PC-3 (cell line): ENCODE data around the gene NEURL1B. TPM values are rescaled to one million over a fixed set of nuclear protein-coding genes. Genes with fewer than 3 reads are reported as not detected.
A peak's percentile ranks its signal among the peaks of the same experiment; 100 is the strongest.

Source experiments
- ATAC-seq: fragments of 200-7000 bp; cut with Tn5 transposase; 2 replicates; pipeline ENCODE4 v1.9.1; 2020; ENCODE audit warnings: mild to moderate bottlenecking, moderate library complexity
- BruUV-seq: library from RNA; stranded (reverse); fragments of 400-500 nt; replicated peaks from 2 replicates; lab custom pipeline; 2021; lab: Mats Ljungman, UMichigan
- CTCF ChIA-PET: fragments of 300-600 bp; sonication (Branson Sonifier 250); formaldehyde crosslinking; loops from one replicate; lab custom pipeline; 2022; ENCODE audit warnings: antibody characterized with exemption; lab: Charles Lee
- POLR2A ChIA-PET: fragments of 300-600 bp; sonication (Branson Sonifier 250); formaldehyde crosslinking; loops from one replicate; lab custom pipeline; 2022; ENCODE audit warnings: antibody characterized with exemption; ENCODE audit not compliant: unreplicated experiment; lab: Charles Lee
- DNase-seq: peaks from one replicate; pipeline ENCODE4 v3.0.0-alpha.2; 2015
- H2AFZ ChIP-seq: fragments of 300-600 bp; sonication (generic); 2 replicates; pipeline ENCODE4 v1.6.0; 2016; ENCODE audit warnings: antibody characterized with exemption, low read length
- H3F3A ChIP-seq: fragments of 300-600 bp; sonication (generic); one replicate; pipeline ENCODE4 v1.6.0; 2017; ENCODE audit warnings: antibody characterized with exemption, low read length, control low read depth, mild to moderate bottlenecking; ENCODE audit not compliant: unreplicated experiment
- H3K27ac ChIP-seq: fragments of 300-600 bp; sonication (generic); 2 replicates; pipeline ENCODE4 v1.5.1; 2016; ENCODE audit warnings: mild to moderate bottlenecking, low read length
- H3K27me3 ChIP-seq: fragments of 300-600 bp; sonication (generic); 2 replicates; pipeline ENCODE4 v1.6.1; 2016; ENCODE audit warnings: low read length, mixed read lengths
- H3K36me3 ChIP-seq: fragments of 300-600 bp; sonication (generic); 2 replicates; pipeline ENCODE4 v1.6.1; 2016; ENCODE audit warnings: low read depth, mixed run types, low read length, mixed read lengths
- H3K4me1 ChIP-seq: fragments of 300-600 bp; sonication (generic); 2 replicates; pipeline ENCODE4 v1.5.1; 2016; ENCODE audit warnings: low read length; ENCODE audit not compliant: insufficient read depth
- H3K4me2 ChIP-seq: fragments of 300-600 bp; sonication (generic); 2 replicates; pipeline ENCODE4 v1.6.0; 2016; ENCODE audit warnings: low read length
- H3K4me3 ChIP-seq: fragments of 300-600 bp; sonication (generic); 2 replicates; pipeline ENCODE4 v1.5.1; 2016; ENCODE audit warnings: mild to moderate bottlenecking, low read length, mixed read lengths
- H3K79me2 ChIP-seq: fragments of 300-600 bp; sonication (generic); 2 replicates; pipeline ENCODE4 v1.6.1; 2017; ENCODE audit warnings: low read length, mixed read lengths
- H3K9ac ChIP-seq: fragments of 300-600 bp; sonication (generic); 2 replicates; pipeline ENCODE4 v1.6.0; 2016; ENCODE audit warnings: mild to moderate bottlenecking, low read length
- H3K9me2 ChIP-seq: fragments of 300-600 bp; sonication (generic); replicated peaks from 2 replicates; pipeline ENCODE4 v1.6.1; 2016; ENCODE audit warnings: mixed run types, low read length, mixed read lengths
- H3K9me3 ChIP-seq: fragments of 300-600 bp; sonication (generic); 2 replicates; pipeline ENCODE4 v1.6.1; 2016; ENCODE audit warnings: low read length, mixed read lengths
- H4K20me1 ChIP-seq: fragments of 300-600 bp; sonication (generic); 2 replicates; pipeline ENCODE4 v1.6.1; 2016; ENCODE audit warnings: low read length, mixed read lengths
- CTCF ChIP-seq: fragments of 300-600 bp; sonication (generic); conservative IDR thresholded peaks from 2 replicates; pipeline ENCODE4 v1.5.1; 2017; ENCODE audit warnings: antibody characterized with exemption, low read depth, mild to moderate bottlenecking, low read length
- EZH2 ChIP-seq: fragments of 300-600 bp; sonication (generic); IDR thresholded peaks from one replicate; pipeline ENCODE4 v1.6.1; 2017; ENCODE audit warnings: antibody characterized with exemption, mild to moderate bottlenecking, low read length; ENCODE audit not compliant: unreplicated experiment
- EZH2phosphoT487 ChIP-seq: fragments of 300-600 bp; sonication (generic); IDR thresholded peaks from 2 replicates; pipeline ENCODE4 v1.6.1; 2018; ENCODE audit warnings: mild to moderate bottlenecking, antibody characterized with exemption, low read length, borderline replicate concordance
- intact Hi-C: fragments of 100-400 bp; cut with micrococcal nuclease; formaldehyde crosslinking; loops from 2 replicates; pipeline ENCODE4 v1.9.0; 2023
- total RNA-seq: library from RNA; depleted of rRNA; stranded (reverse); fragments of >200 nt; gene quantifications from 2 replicates; pipeline ENCODE4 v1.2.3, GENCODE V29; 2014

NEURL1B gene
- total RNA-seq, 1 experiment from 2014 or later = 0.95 TPM

- no peaks in the 10 kb centered on the region for H3K27me3 ChIP-seq
- no TSS peak for BruUV-seq
- no peak overlapping the region for H2AFZ ChIP-seq
- H3K4me3 ChIP-seq = no peak overlapping the region
- intact Hi-C loops = no loop called here
- H4K20me1 ChIP-seq = no peaks in the 10 kb centered on the region
- no peaks in the 10 kb centered on the region for H3K9me3 ChIP-seq
- H3F3A ChIP-seq = no peaks in the 10 kb centered on the region
- DNase-seq (no peak), ATAC-seq (no peak)
- H3K36me3 ChIP-seq = no peaks in the 10 kb centered on the region
- no peaks in the 10 kb centered on the region for H3K4me1 ChIP-seq
- TF ChIP-seq EZH2phosphoT487 (no peak), CTCF (no peak)
- no peaks in the 10 kb centered on the region for H3K79me2 ChIP-seq
- no peak overlapping the region for H3K4me2 ChIP-seq
- H3K9me2 ChIP-seq = no peaks in the 10 kb centered on the region
- ChIA-PET POLR2A (no interaction called here), CTCF (interaction anchor here (1.1 kb wide), 1 partner anchor 38 kb away, joined by 3 read pairs; no protein-coding TSS in a partner anchor)
- no peak overlapping the region for H3K9ac ChIP-seq
- H3K27ac ChIP-seq = no peak overlapping the region
Observed at GRCh38 chr5:172659570-172659908, 18.5 kb downstream of the NEURL1B start.

- POLR2A ChIA-PET = interaction anchor here (0.6 kb wide), 1 partner anchor 10 kb away, joined by 5 read pairs; no protein-coding TSS in a partner anchor
- no peak overlapping the region for H3K4me2 ChIP-seq
Observed at GRCh38 chr5:172659909-172660628, 19.0 kb downstream of the NEURL1B start.

More at GRCh38 chr5:172659909-172660628, 19.0 kb downstream of the NEURL1B start:
- Histone ChIP-seq H3K9me3 (no peaks in the 10 kb centered on the region), H3K4me1 (no peaks in the 10 kb centered on the region), H3K79me2 (no peaks in the 10 kb centered on the region), H3K36me3 (no peaks in the 10 kb centered on the region), H4K20me1 (no peaks in the 10 kb centered on the region), H3K27me3 (no peaks in the 10 kb centered on the region), H3K4me3 (no peak overlapping the region), H3K9me2 (no peaks in the 10 kb centered on the region), H3K27ac (no peak overlapping the region), H2AFZ (no peak overlapping the region), H3K9ac (no peak overlapping the region), H3F3A (no peaks in the 10 kb centered on the region)
- DNase-seq = no peak
- TF ChIP-seq EZH2phosphoT487 (no peak), CTCF (no peak), EZH2 (no peak)
- BruUV-seq = no TSS peak
- intact Hi-C loops = no loop called here
- ATAC-seq = peak; percentile 22
- CTCF ChIA-PET = interaction anchor here (1.1 kb wide), 1 partner anchor 37 kb away, joined by 3 read pairs; no protein-coding TSS in a partner anchor
